ENCODE data around the gene KAZALD1. TPM values are rescaled to one million over a fixed set of nuclear protein-coding genes. Genes with fewer than 3 reads are reported as not detected.

Gene KAZALD1
- total RNA-seq, 1 experiment from 2014 or later = 42.3 TPM

GRCh38 chr10:101035314-101035713, 26.5 kb upstream of the KAZALD1 start:
- intact Hi-C loops (cut with micrococcal nuclease; ENCODE audit: unreplicated experiment) = no loop called here
- no peak overlapping the region for H3K4me3 Mint-ChIP-seq (ENCODE audit: unreplicated experiment)
- H3K4me1 ChIP-seq = peaks cover 30% of the 10 kb centered on the region
- H3K36me3 Mint-ChIP-seq (ENCODE audit: insufficient read depth, unreplicated experiment) = peaks cover 16% of the 10 kb centered on the region
- no peaks in the 10 kb centered on the region for H3K9me3 Mint-ChIP-seq (ENCODE audit: unreplicated experiment)
- no peaks in the 10 kb centered on the region for H3K27me3 ChIP-seq (replicated peaks; ENCODE audit: control insufficient read depth, insufficient read depth, low read length)
- ChIA-PET POLR2A (interaction anchor here (1.2 kb wide), 1 partner anchor 8 kb away, joined by 7 read pairs; no protein-coding TSS in a partner anchor), CTCF (interaction anchor here (0.6 to 1.3 kb wide), 2 partner anchors 14 to 107 kb away, joined by 3 read pairs; no protein-coding TSS in a partner anchor)
- no peak for TF ChIP-seq CTCF (IDR thresholded peaks at IDR 0.05; ENCODE audit: insufficient read depth in 1 of 2, low read depth in 1 of 2, low read length in 1 of 2, severe bottlenecking in 1 of 2, unreplicated experiment in 1 of 2)
- DNase-seq = no peak
- peaks cover 17% of the 10 kb centered on the region for H3K4me1 Mint-ChIP-seq (ENCODE audit: low read depth, unreplicated experiment)
- BruUV-seq (replicated peaks) = no TSS peak
- no peak overlapping the region for H3K27ac Mint-ChIP-seq (ENCODE audit: unreplicated experiment)
- no peaks in the 10 kb centered on the region for H3K9me3 ChIP-seq
- no peaks in the 10 kb centered on the region for H3K36me3 ChIP-seq (ENCODE audit: control insufficient read depth, insufficient read depth, low read length)
- H3K27me3 Mint-ChIP-seq (ENCODE audit: insufficient read depth, unreplicated experiment) = no peaks in the 10 kb centered on the region
- H3K4me3 ChIP-seq (ENCODE audit: low read depth, low read length) = no peak overlapping the region

- ChIA-PET POLR2A (no interaction called here), CTCF (no interaction called here)
- intact Hi-C loops (cut with micrococcal nuclease; ENCODE audit: unreplicated experiment) = no loop called here
- Histone ChIP-seq H3K4me1 (peaks cover 34% of the 10 kb centered on the region), H3K27me3 (replicated peaks; ENCODE audit: control insufficient read depth, insufficient read depth, low read length) (no peaks in the 10 kb centered on the region), H3K36me3 (ENCODE audit: control insufficient read depth, insufficient read depth, low read length) (no peaks in the 10 kb centered on the region), H3K9me3 (no peaks in the 10 kb centered on the region), H3K4me3 (ENCODE audit: low read depth, low read length) (no peak overlapping the region)
- no peaks in the 10 kb centered on the region for H3K27me3 Mint-ChIP-seq (ENCODE audit: insufficient read depth, unreplicated experiment)
- no peak overlapping the region for H3K27ac Mint-ChIP-seq (ENCODE audit: unreplicated experiment)
- H3K36me3 Mint-ChIP-seq (ENCODE audit: insufficient read depth, unreplicated experiment) = peaks cover 14% of the 10 kb centered on the region
- TF ChIP-seq CTCF (IDR thresholded peaks at IDR 0.05; ENCODE audit: insufficient read depth in 1 of 2, low read depth in 1 of 2, low read length in 1 of 2, severe bottlenecking in 1 of 2, unreplicated experiment in 1 of 2) = no peak
- no TSS peak for BruUV-seq (replicated peaks)
- H3K9me3 Mint-ChIP-seq (ENCODE audit: unreplicated experiment) = no peaks in the 10 kb centered on the region
- no peak overlapping the region for H3K4me3 Mint-ChIP-seq (ENCODE audit: unreplicated experiment)
- peaks cover 17% of the 10 kb centered on the region for H3K4me1 Mint-ChIP-seq (ENCODE audit: low read depth, unreplicated experiment)
- DNase-seq = no peak
These were observed 25.7 kb upstream of the KAZALD1 start for GRCh38 chr10:101035916-101036702.

- intact Hi-C loops (cut with micrococcal nuclease; ENCODE audit: unreplicated experiment) = no loop called here
- BruUV-seq (replicated peaks) = no TSS peak
- no peak for DNase-seq
- no peaks in the 10 kb centered on the region for H3K9me3 ChIP-seq
- H3K4me3 ChIP-seq (ENCODE audit: low read depth, low read length) = no peak overlapping the region
- TF ChIP-seq CTCF (IDR thresholded peaks at IDR 0.05; ENCODE audit: insufficient read depth in 1 of 2, low read depth in 1 of 2, low read length in 1 of 2, severe bottlenecking in 1 of 2, unreplicated experiment in 1 of 2) = no peak
- Mint-ChIP-seq H3K4me1 (ENCODE audit: low read depth, unreplicated experiment) (peaks cover 17% of the 10 kb centered on the region), H3K27ac (ENCODE audit: unreplicated experiment) (no peak overlapping the region), H3K27me3 (ENCODE audit: insufficient read depth, unreplicated experiment) (no peaks in the 10 kb centered on the region), H3K4me3 (ENCODE audit: unreplicated experiment) (no peak overlapping the region), H3K36me3 (ENCODE audit: insufficient read depth, unreplicated experiment) (peaks cover 7% of the 10 kb centered on the region), H3K9me3 (ENCODE audit: unreplicated experiment) (no peaks in the 10 kb centered on the region)
- H3K27me3 ChIP-seq (replicated peaks; ENCODE audit: control insufficient read depth, insufficient read depth, low read length) = no peaks in the 10 kb centered on the region
- H3K36me3 ChIP-seq (ENCODE audit: control insufficient read depth, insufficient read depth, low read length) = no peaks in the 10 kb centered on the region
- ChIA-PET POLR2A (no interaction called here), CTCF (interaction anchor here (2.0 kb wide), 1 partner anchor 106 kb away, joined by 5 read pairs; no protein-coding TSS in a partner anchor)
- H3K4me1 ChIP-seq = peaks cover 38% of the 10 kb centered on the region
These were observed 25.1 kb upstream of the KAZALD1 start for GRCh38 chr10:101036726-101037125.
